GM12878 (cell line): ENCODE data around the gene HSPB8.

Experiments used
- BACH1 ChIP-seq: fragments of 450-650 bp; IDR thresholded peaks from 2 replicates; pipeline ENCODE4 v1.6.1; 2017; ENCODE audit warnings: mild to moderate bottlenecking, borderline replicate concordance
- CBX5 ChIP-seq: sonication (generic); IDR thresholded peaks from 2 replicates; pipeline ENCODE4 v1.6.1; 2016; ENCODE audit warnings: low read depth, moderate library complexity, mild to moderate bottlenecking, inconsistent platforms
- ELK1 ChIP-seq: IDR thresholded peaks from 2 replicates; pipeline ENCODE4 v1.6.1; 2012; ENCODE audit warnings: low read depth, low read length, improper control_type of control experiment
- EP300 ChIP-seq, 2 experiments: fragments of 150-350 bp in 1 of 2; IDR thresholded peaks; 2 replicates each; pipeline ENCODE4 v1.6.1; 2011 to 2012; ENCODE audit warnings: low read depth in 2 of 2, low read length in 2 of 2, borderline replicate concordance in 1 of 2, improper control_type of control experiment in 1 of 2, inconsistent platforms in 1 of 2; ENCODE audit not compliant: control insufficient read depth in 1 of 2
- SUPT20H ChIP-seq: IDR thresholded peaks from 2 replicates; pipeline ENCODE4 v1.6.1; 2011; ENCODE audit warnings: low read depth, mild to moderate bottlenecking, low read length, moderate library complexity, borderline replicate concordance; ENCODE audit not compliant: control insufficient read depth
- TAF1 ChIP-seq: IDR thresholded peaks from 2 replicates; pipeline ENCODE4 v1.6.1; 2011; ENCODE audit warnings: mild to moderate bottlenecking, low read depth, low read length, borderline replicate concordance
- TBL1XR1 ChIP-seq: IDR thresholded peaks from 2 replicates; pipeline ENCODE4 v1.6.1; 2012; ENCODE audit warnings: low read depth, low read length, improper control_type of control experiment
- ZNF24 ChIP-seq: fragments of 450-650 bp; IDR thresholded peaks from 2 replicates; pipeline ENCODE4 v1.6.1; 2017; ENCODE audit warnings: antibody characterized with exemption, mild to moderate bottlenecking
- ZSCAN29 ChIP-seq: fragments of 450-650 bp; IDR thresholded peaks from 2 replicates; pipeline ENCODE4 v1.6.1; 2017; ENCODE audit warnings: mild to moderate bottlenecking, moderate library complexity
- TF ChIP-seq, protein P1 (sequence below), 3 experiments: IDR thresholded peaks in 2 of 3; conservative IDR thresholded peaks in 1 of 3; 2 replicates each; pipeline ENCODE4 v1.5.1; 2011; ENCODE audit warnings: low read depth in 3 of 3, low read length in 3 of 3, mild to moderate bottlenecking in 3 of 3, control low read depth in 2 of 3, moderate library complexity in 2 of 3, inconsistent platforms in 1 of 3, mixed read lengths in 1 of 3; ENCODE audit not compliant: control insufficient read depth in 2 of 3, insufficient read depth in 1 of 3; ENCODE audit errors: extremely low read depth in 1 of 3

- no peak for TF ChIP-seq EP300 (IDR thresholded peaks at IDR 0.05; ENCODE audit: borderline replicate concordance in 1 of 2, control insufficient read depth in 1 of 2, low read depth in 2 of 2, low read length in 2 of 2)
- TF ChIP-seq SUPT20H, result no peak
- TF ChIP-seq BACH1, result no peak
- TF ChIP-seq TAF1, result no peak
- no peak for TF ChIP-seq TBL1XR1
- TF ChIP-seq CBX5, result no peak
- TF ChIP-seq, protein P1, sequence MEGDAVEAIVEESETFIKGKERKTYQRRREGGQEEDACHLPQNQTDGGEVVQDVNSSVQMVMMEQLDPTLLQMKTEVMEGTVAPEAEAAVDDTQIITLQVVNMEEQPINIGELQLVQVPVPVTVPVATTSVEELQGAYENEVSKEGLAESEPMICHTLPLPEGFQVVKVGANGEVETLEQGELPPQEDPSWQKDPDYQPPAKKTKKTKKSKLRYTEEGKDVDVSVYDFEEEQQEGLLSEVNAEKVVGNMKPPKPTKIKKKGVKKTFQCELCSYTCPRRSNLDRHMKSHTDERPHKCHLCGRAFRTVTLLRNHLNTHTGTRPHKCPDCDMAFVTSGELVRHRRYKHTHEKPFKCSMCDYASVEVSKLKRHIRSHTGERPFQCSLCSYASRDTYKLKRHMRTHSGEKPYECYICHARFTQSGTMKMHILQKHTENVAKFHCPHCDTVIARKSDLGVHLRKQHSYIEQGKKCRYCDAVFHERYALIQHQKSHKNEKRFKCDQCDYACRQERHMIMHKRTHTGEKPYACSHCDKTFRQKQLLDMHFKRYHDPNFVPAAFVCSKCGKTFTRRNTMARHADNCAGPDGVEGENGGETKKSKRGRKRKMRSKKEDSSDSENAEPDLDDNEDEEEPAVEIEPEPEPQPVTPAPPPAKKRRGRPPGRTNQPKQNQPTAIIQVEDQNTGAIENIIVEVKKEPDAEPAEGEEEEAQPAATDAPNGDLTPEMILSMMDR (IDR thresholded peaks at IDR 0.05 in 2 of 3, conservative IDR thresholded peaks at IDR 0.05 in 1 of 3; ENCODE audit: control insufficient read depth in 2 of 3, extremely low read depth in 1 of 3, insufficient read depth in 1 of 3, low read depth in 3 of 3, low read length in 3 of 3), result no peak
- TF ChIP-seq ZSCAN29, result no peak
- TF ChIP-seq ELK1, result no peak
- TF ChIP-seq ZNF24, result no peak
Measured at GRCh38 chr12:119201789-119202543, 23.2 kb downstream of the HSPB8 start.
